DND-41 (cell line): Measurements from ENCODE around the gene RALGAPA2.

ENCODE experiments used
- ATAC-seq: fragments of 200-7000 bp; cut with Tn5 transposase; 3 replicates; pipeline ENCODE4 v1.9.1; 2021; ENCODE audit warnings: low read depth; ENCODE audit not compliant: insufficient read depth
- DNase-seq: peaks from one replicate; pipeline ENCODE4 v3.0.0-alpha.2; 2020
- H2AFZ ChIP-seq: 2 replicates; pipeline ENCODE4 v1.6.0; 2012; ENCODE audit warnings: low read depth, low read length
- H3K27ac ChIP-seq: 2 replicates; pipeline ENCODE4 v1.5.1; 2012; ENCODE audit warnings: low read length, inconsistent platforms
- H3K27me3 ChIP-seq: fragments of 200-600 bp; sonication (generic); 2 replicates; pipeline ENCODE4 v1.6.0; 2012; ENCODE audit warnings: low read length, mild to moderate bottlenecking, inconsistent platforms; ENCODE audit not compliant: insufficient read depth, poor library complexity
- H3K36me3 ChIP-seq: 2 replicates; pipeline ENCODE4 v1.5.1; 2012; ENCODE audit warnings: low read length, inconsistent platforms; ENCODE audit not compliant: insufficient read depth
- H3K4me1 ChIP-seq: 2 replicates; pipeline ENCODE4 v1.5.1; 2012; ENCODE audit warnings: mild to moderate bottlenecking, low read length; ENCODE audit not compliant: insufficient read depth
- H3K4me2 ChIP-seq: 2 replicates; pipeline ENCODE4 v1.6.0; 2012; ENCODE audit warnings: mild to moderate bottlenecking, moderate library complexity, low read length, inconsistent platforms; ENCODE audit not compliant: insufficient read depth
- H3K4me3 ChIP-seq, 2 experiments: fragments of 200-600 bp in 1 of 2; shearing (Covaris generic) in 1 of 2; 2 replicates each; pipeline ENCODE4 v1.5.1; 2012 to 2016; ENCODE audit warnings: inconsistent platforms in 2 of 2, low read length in 2 of 2, mild to moderate bottlenecking in 2 of 2, low read depth in 1 of 2, moderate library complexity in 1 of 2
- H3K79me2 ChIP-seq: 2 replicates; pipeline ENCODE4 v1.6.0; 2012; ENCODE audit warnings: low read length, inconsistent platforms; ENCODE audit not compliant: insufficient read depth
- H3K9ac ChIP-seq: 2 replicates; pipeline ENCODE4 v1.6.0; 2012; ENCODE audit warnings: low read depth, mild to moderate bottlenecking, inconsistent platforms, low read length, moderate library complexity
- H3K9me3 ChIP-seq: 2 replicates; pipeline ENCODE4 v1.5.1; 2012; ENCODE audit warnings: low read length, moderate library complexity, mild to moderate bottlenecking, inconsistent platforms; ENCODE audit not compliant: insufficient read depth, severe bottlenecking
- H4K20me1 ChIP-seq: 2 replicates; pipeline ENCODE4 v1.6.0; 2012; ENCODE audit warnings: low read length; ENCODE audit not compliant: insufficient read depth
- CTCF ChIP-seq: IDR thresholded peaks from 2 replicates; pipeline ENCODE4 v1.5.1; 2012; ENCODE audit warnings: borderline replicate concordance, low read length, moderate library complexity, mild to moderate bottlenecking; ENCODE audit not compliant: poor library complexity, severe bottlenecking; ENCODE audit errors: extremely low read depth
- EZH2 ChIP-seq: IDR thresholded peaks from 3 replicates; pipeline ENCODE4 v1.6.1; 2012; ENCODE audit warnings: borderline replicate concordance, low read depth, mild to moderate bottlenecking, moderate library complexity, low read length, inconsistent platforms; ENCODE audit not compliant: severe bottlenecking

Gene RALGAPA2

GRCh38 chr20:20440886-20441658 is 271.4 kb downstream of the RALGAPA2 start:
- H3K79me2 ChIP-seq, result no peaks in the 10 kb centered on the region
- H4K20me1 ChIP-seq, result no peaks in the 10 kb centered on the region
- no peak overlapping the region for H3K27ac ChIP-seq
- H3K9me3 ChIP-seq, result no peaks in the 10 kb centered on the region
- TF ChIP-seq EZH2 (no peak), CTCF (no peak)
- no peak for DNase-seq
- H3K36me3 ChIP-seq, result no peaks in the 10 kb centered on the region
- no peaks in the 10 kb centered on the region for H3K4me1 ChIP-seq
- H2AFZ ChIP-seq, result no peak overlapping the region
- H3K4me3 ChIP-seq, result no peak overlapping the region
- no peaks in the 10 kb centered on the region for H3K27me3 ChIP-seq
- no peak overlapping the region for H3K4me2 ChIP-seq
- no peak overlapping the region for H3K9ac ChIP-seq
- no peak for ATAC-seq

DNA sequence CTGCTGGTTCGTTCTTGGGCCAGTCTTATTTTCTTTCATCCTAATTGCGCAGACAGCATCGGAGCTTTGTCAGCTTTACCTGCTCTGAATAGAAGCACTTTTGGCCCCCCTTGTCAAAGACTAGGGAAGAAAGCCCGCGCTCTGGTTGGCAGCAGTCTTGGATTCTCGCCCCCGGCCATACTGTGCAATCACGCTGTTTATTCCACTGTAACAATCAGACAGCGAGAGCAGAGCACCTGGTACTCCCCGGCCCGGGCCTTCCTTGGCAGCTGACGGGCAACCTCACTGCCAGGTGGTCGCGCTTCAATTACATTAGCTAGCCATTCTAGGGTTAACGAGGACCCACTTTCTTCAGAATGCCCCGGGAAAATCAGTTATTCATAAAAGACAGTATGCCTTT is 272.0 kb downstream of the RALGAPA2 start:
- H3K27me3 ChIP-seq, result no peaks in the 10 kb centered on the region
- no peak overlapping the region for H3K27ac ChIP-seq
- no peak overlapping the region for H3K4me3 ChIP-seq
- no peaks in the 10 kb centered on the region for H3K9me3 ChIP-seq
- no peaks in the 10 kb centered on the region for H3K4me1 ChIP-seq
- no peak overlapping the region for H3K9ac ChIP-seq
- TF ChIP-seq CTCF (no peak), EZH2 (no peak)
- no peak overlapping the region for H3K4me2 ChIP-seq
- H3K79me2 ChIP-seq, result no peaks in the 10 kb centered on the region
- no peak for DNase-seq
- no peaks in the 10 kb centered on the region for H3K36me3 ChIP-seq
- no peak for ATAC-seq
- H2AFZ ChIP-seq, result no peak overlapping the region
- H4K20me1 ChIP-seq, result no peaks in the 10 kb centered on the region

DNA sequence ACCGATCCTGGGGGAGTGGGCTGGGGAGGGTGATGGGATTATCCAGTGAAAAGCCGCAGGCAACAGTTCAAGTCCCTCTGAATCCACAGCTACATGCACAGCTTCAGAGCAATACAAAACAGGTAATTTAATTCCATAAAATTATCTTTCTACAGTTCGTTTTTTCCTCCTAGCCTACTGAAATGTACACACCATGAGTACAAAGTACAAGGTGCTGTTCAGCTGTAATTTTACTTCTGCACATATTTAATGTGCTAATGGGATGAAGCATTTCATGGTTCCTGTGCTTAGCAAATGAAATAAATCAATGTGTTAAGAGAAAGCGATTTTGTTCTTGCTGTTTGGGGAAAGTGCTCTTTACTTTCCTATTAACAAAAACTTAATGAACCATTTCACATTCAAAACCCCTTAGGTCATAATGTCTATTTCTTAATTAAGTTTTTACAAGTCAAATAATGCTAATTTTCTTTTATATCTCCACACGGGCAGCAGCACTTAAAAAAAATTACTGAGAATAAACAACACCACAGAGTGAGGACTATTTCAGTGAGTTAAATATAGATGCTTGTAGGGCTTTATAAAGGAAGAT is 272.7 kb downstream of the RALGAPA2 start:
- TF ChIP-seq EZH2, result no peak
- TF ChIP-seq CTCF, result no peak
- no peaks in the 10 kb centered on the region for H3K27me3 ChIP-seq
- no peak for ATAC-seq

DNA sequence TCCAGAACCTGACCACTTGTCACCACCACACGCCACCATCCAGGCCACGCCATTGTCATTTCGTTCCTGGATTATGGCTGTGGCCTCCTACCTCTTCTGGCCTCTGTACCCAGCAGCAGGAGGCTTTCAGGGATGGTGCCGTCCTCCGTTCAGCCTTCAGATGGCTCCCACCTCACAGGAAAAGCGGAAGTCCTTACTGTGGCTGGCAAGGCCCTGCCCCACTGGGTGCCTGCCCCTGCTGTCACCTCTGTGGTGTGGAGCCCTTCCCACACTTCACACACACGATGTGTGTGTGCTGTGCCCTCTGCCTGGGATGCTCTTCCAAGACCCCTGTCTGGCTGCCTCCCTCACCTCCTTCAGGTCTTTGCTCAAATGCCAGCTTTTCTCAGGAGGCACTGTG is 275.1 kb downstream of the RALGAPA2 start:
- Histone ChIP-seq H3K4me2 (no peak overlapping the region), H3K4me1 (no peaks in the 10 kb centered on the region), H3K79me2 (no peaks in the 10 kb centered on the region), H3K27ac (no peak overlapping the region), H3K36me3 (no peaks in the 10 kb centered on the region), H3K9ac (no peak overlapping the region), H3K4me3 (no peak overlapping the region), H3K27me3 (no peaks in the 10 kb centered on the region), H4K20me1 (no peaks in the 10 kb centered on the region), H2AFZ (no peak overlapping the region), H3K9me3 (no peaks in the 10 kb centered on the region)
- TF ChIP-seq EZH2 (no peak), CTCF (no peak)
- ATAC-seq (no peak), DNase-seq (no peak)

More for the DNA sequence above, 272.7 kb downstream of the RALGAPA2 start:
- no peak overlapping the region for H3K27ac ChIP-seq
- no peak overlapping the region for H3K4me2 ChIP-seq
- no peaks in the 10 kb centered on the region for H3K9me3 ChIP-seq
- H3K4me1 ChIP-seq, result no peaks in the 10 kb centered on the region
- H2AFZ ChIP-seq, result no peak overlapping the region
- no peaks in the 10 kb centered on the region for H3K36me3 ChIP-seq
- H3K79me2 ChIP-seq, result no peaks in the 10 kb centered on the region
- no peak for DNase-seq
- H4K20me1 ChIP-seq, result no peaks in the 10 kb centered on the region
- no peak overlapping the region for H3K4me3 ChIP-seq
- H3K9ac ChIP-seq, result no peak overlapping the region
